PC-9 (cell line): Measurements from ENCODE around the gene AGRP. TPM values are rescaled to one million over a fixed set of nuclear protein-coding genes. Genes with fewer than 3 reads are reported as not detected.

Experiments
- BruUV-seq: library from RNA; stranded (reverse); fragments of 400-500 nt; replicated peaks from 2 replicates; lab custom pipeline; 2021; lab: Mats Ljungman, UMichigan
- CTCF ChIA-PET: fragments of 300-600 bp; sonication (Branson Sonifier 250); formaldehyde crosslinking; loops from one replicate; lab custom pipeline; 2022; ENCODE audit warnings: antibody characterized with exemption; lab: Charles Lee
- POLR2A ChIA-PET: fragments of 300-600 bp; sonication (Branson Sonifier 250); formaldehyde crosslinking; loops from one replicate; lab custom pipeline; 2022; ENCODE audit warnings: antibody characterized with exemption; ENCODE audit not compliant: unreplicated experiment; lab: Charles Lee
- DNase-seq, 2 experiments: peaks; one replicate each; pipeline versions ENCODE4 v3.0.0 to v3.0.0-alpha.2; 2015 to 2022; ENCODE audit warnings: mixed read lengths in 1 of 2
- H2AFZ ChIP-seq: fragments of 200-600 bp; sonication (generic); 2 replicates; pipeline ENCODE4 v1.8.1; 2017; ENCODE audit warnings: antibody characterized with exemption
- H3F3A ChIP-seq: fragments of 200-600 bp; sonication (generic); 2 replicates; pipeline ENCODE4 v1.8.1; 2017; ENCODE audit warnings: antibody characterized with exemption, mild to moderate bottlenecking, low read depth; ENCODE audit not compliant: insufficient read depth
- H3K27ac ChIP-seq: fragments of 200-600 bp; sonication (generic); 2 replicates; pipeline ENCODE4 v1.6.1; 2016; ENCODE audit warnings: mixed run types
- H3K27me3 ChIP-seq: fragments of 200-600 bp; sonication (generic); 2 replicates; pipeline ENCODE4 v1.6.1; 2016; ENCODE audit warnings: low read depth, mixed run types; ENCODE audit not compliant: insufficient read depth
- H3K36me3 ChIP-seq: fragments of 200-600 bp; sonication (generic); 2 replicates; pipeline ENCODE4 v1.6.1; 2016; ENCODE audit warnings: low read depth, mixed run types
- H3K4me1 ChIP-seq: fragments of 200-600 bp; sonication (generic); replicated peaks from 2 replicates; pipeline ENCODE4 v1.6.1; 2016; ENCODE audit warnings: mixed run types; ENCODE audit not compliant: insufficient read depth
- H3K4me2 ChIP-seq: fragments of 200-600 bp; sonication (generic); 2 replicates; pipeline ENCODE4 v1.6.1; 2017; ENCODE audit warnings: mixed run types
- H3K4me3 ChIP-seq: fragments of 200-600 bp; sonication (generic); 2 replicates; pipeline ENCODE4 v1.6.1; 2016; ENCODE audit warnings: mixed run types
- H3K79me2 ChIP-seq: fragments of 200-600 bp; sonication (generic); 2 replicates; pipeline ENCODE4 v1.6.1; 2017; ENCODE audit warnings: low read depth, mixed run types
- H3K9me2 ChIP-seq: fragments of 200-600 bp; sonication (generic); 2 replicates; pipeline ENCODE4 v1.8.1; 2017; ENCODE audit warnings: mild to moderate bottlenecking; ENCODE audit not compliant: insufficient read depth
- H3K9me3 ChIP-seq: fragments of 200-600 bp; sonication (generic); 2 replicates; pipeline ENCODE4 v1.8.1; 2016; ENCODE audit warnings: low read depth; ENCODE audit not compliant: insufficient read depth
- H4K20me1 ChIP-seq: fragments of 200-600 bp; sonication (generic); 2 replicates; pipeline ENCODE4 v1.8.1; 2017; ENCODE audit not compliant: insufficient read depth
- EZH2 ChIP-seq: fragments of 200-600 bp; sonication (generic); IDR thresholded peaks from 2 replicates; pipeline ENCODE4 v1.8.0; 2017; ENCODE audit warnings: antibody characterized with exemption, low read depth
- intact Hi-C: fragments of 100-400 bp; cut with micrococcal nuclease; formaldehyde crosslinking; loops from one replicate; pipeline ENCODE4 v1.10.0; 2022; ENCODE audit not compliant: unreplicated experiment
- total RNA-seq: library from RNA; stranded (reverse); gene quantifications from 2 replicates; pipeline ENCODE4 v1.2.3, GENCODE V29; 2021
- TF ChIP-seq, protein P1 (sequence below): fragments of 200-600 bp; sonication (generic); conservative IDR thresholded peaks from 2 replicates; pipeline ENCODE4 v1.6.1; 2017; ENCODE audit warnings: mixed run types, antibody characterized with exemption, mild to moderate bottlenecking, moderate library complexity

The AGRP gene
- total RNA-seq, 1 experiment from 2014 or later: not detected

DNA sequence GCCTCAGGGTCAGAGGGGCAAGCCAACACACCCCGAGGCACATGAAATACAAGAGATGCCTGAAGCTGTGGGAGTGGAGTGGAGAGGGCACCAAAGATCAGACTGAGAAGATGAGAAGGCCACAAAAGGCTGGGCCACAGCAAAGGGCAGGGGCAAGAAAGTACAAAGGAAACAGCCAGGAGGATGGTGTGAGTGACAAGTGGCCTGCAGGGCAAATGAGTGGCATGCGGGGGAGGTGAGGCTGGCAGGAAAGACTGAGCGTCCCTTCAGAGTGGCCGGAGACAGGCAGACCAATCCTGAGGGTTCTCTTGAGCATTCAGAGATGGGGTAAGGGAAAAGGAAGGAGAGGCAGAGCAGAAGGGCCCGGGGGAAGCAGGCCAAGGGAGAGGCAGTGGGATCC is 29.2 kb downstream of the AGRP start:
- Histone ChIP-seq H3K79me2 (no peaks in the 10 kb centered on the region), H3K9me3 (no peaks in the 10 kb centered on the region), H4K20me1 (peaks cover 20% of the 10 kb centered on the region), H3K27ac (no peak overlapping the region), H3K27me3 (no peaks in the 10 kb centered on the region), H3K4me1 (peaks cover 4% of the 10 kb centered on the region; the same call in 1 of the 2 replicates), H2AFZ (no peak overlapping the region), H3K4me3 (no peak overlapping the region), H3K4me2 (no peak overlapping the region), H3F3A (0 out of 2 replicates have a peak, but pooled peaks cover 4% of the 10 kb centered on the region), H3K9me2 (no peaks in the 10 kb centered on the region), H3K36me3 (no peaks in the 10 kb centered on the region)
- no TSS peak for BruUV-seq
- TF ChIP-seq, protein P1, sequence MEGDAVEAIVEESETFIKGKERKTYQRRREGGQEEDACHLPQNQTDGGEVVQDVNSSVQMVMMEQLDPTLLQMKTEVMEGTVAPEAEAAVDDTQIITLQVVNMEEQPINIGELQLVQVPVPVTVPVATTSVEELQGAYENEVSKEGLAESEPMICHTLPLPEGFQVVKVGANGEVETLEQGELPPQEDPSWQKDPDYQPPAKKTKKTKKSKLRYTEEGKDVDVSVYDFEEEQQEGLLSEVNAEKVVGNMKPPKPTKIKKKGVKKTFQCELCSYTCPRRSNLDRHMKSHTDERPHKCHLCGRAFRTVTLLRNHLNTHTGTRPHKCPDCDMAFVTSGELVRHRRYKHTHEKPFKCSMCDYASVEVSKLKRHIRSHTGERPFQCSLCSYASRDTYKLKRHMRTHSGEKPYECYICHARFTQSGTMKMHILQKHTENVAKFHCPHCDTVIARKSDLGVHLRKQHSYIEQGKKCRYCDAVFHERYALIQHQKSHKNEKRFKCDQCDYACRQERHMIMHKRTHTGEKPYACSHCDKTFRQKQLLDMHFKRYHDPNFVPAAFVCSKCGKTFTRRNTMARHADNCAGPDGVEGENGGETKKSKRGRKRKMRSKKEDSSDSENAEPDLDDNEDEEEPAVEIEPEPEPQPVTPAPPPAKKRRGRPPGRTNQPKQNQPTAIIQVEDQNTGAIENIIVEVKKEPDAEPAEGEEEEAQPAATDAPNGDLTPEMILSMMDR: no peak
- no peak for TF ChIP-seq EZH2
- POLR2A ChIA-PET: no interaction called here
- intact Hi-C loops: no loop called here
- CTCF ChIA-PET: no interaction called here
- no peak for DNase-seq

DNA sequence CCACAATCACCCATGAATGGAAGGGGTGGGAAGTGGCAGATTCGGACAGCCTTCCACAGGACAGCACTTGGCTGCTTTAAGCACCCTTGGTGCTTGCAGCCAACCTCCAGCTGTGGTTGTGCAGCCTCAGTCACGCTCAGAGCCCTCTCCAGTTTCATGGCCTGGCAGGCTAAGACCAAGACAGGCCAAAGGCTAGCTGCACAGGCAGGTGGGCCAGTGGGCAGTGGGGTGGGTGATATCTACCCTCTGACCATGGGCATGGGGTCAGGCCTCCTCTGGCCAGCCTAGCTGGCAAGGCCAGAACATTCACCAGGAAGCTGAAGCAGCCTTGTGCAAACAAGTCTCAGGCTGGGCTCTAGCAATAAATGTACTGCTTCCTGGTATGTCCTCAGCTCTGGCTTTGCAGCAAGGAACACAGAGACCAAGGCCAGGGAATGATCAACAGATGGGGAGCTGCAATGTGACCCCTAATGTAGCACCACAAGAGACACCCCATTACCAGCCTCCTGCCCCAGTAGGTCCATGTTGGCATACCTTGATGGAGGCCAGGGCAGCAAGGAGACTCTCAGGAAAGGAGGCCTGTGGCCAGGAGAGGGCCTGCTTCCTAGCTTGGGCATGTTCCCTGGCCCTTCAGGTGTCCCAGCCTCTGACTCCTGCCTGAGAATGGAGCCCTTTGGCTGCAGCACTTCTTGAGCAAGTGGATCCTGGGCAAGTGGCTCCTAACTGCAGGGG is 31.5 kb downstream of the AGRP start:
- Histone ChIP-seq H3K27me3 (no peaks in the 10 kb centered on the region), H3K4me2 (no peak overlapping the region), H3K4me1 (peaks cover 4% of the 10 kb centered on the region; the same call in 1 of the 2 replicates), H3K36me3 (no peaks in the 10 kb centered on the region), H3K27ac (peak overlapping the region; percentile 29; the same call in 1 of the 2 replicates), H3K9me3 (no peaks in the 10 kb centered on the region), H3F3A (0 out of 2 replicates have a peak, but pooled peaks cover 4% of the 10 kb centered on the region), H2AFZ (no peak overlapping the region), H3K79me2 (no peaks in the 10 kb centered on the region), H3K4me3 (no peak overlapping the region), H3K9me2 (no peaks in the 10 kb centered on the region), H4K20me1 (peaks cover 9% of the 10 kb centered on the region; the same call in 1 of the 2 replicates)
- peak in 1 of 2 experiments; percentile 64 for DNase-seq
- ChIA-PET POLR2A (interaction anchor here (0.5 kb wide), 1 partner anchor 958 kb away, joined by 3 read pairs; no protein-coding TSS in a partner anchor), CTCF (interaction anchor here (0.6 kb wide), 2 partner anchors 41 to 202 kb away, joined by 3 read pairs; no protein-coding TSS in a partner anchor)
- TF ChIP-seq, protein P1: no peak
- no peak for TF ChIP-seq EZH2
- intact Hi-C loops: no loop called here
- BruUV-seq: no TSS peak

DNA sequence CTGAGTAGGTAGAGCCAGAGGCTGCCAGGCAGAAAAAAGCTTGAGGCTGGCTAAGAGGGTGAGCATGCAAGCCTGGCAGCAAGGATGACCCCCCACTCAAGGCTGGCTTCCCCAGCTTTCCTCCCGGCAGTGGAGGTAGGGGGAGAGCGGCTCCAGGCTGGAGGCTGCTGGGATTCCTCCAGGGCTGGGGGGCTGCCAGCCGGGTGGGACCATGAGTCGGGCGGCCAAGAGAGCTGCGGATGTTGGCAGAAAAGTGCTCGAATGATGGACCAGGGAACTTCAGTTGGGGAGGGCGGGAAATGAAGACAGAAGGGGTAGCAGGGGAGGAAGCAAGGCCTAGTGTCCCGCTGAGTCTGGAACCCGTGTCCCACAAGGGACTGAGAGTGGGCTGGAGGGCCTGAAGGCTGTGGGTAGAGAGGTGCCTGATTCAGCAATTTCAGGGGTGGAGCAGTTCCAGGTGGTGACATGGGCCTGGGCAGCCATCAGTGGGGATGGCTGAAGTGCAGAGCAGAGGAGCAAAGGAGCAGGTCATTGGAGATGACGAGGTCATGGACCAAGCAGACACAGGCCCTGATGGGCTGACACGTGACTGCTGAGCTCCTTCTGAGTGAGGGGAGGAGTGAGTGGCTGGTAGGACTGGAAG is 32.2 kb downstream of the AGRP start:
- no peaks in the 10 kb centered on the region for H3K36me3 ChIP-seq
- no peaks in the 10 kb centered on the region for H3K79me2 ChIP-seq
- H3K9me2 ChIP-seq: no peaks in the 10 kb centered on the region
- H3K4me3 ChIP-seq: no peak overlapping the region
- intact Hi-C loops: no loop called here
- H3K27ac ChIP-seq: no peak overlapping the region
- TF ChIP-seq EZH2: no peak
- TF ChIP-seq, protein P1: no peak
- no peak overlapping the region for H3K4me2 ChIP-seq
- H4K20me1 ChIP-seq: peaks cover 9% of the 10 kb centered on the region; the same call in 1 of the 2 replicates
- ChIA-PET POLR2A (no interaction called here), CTCF (interaction anchor here (0.6 kb wide), 2 partner anchors 40 to 202 kb away, joined by 3 read pairs; no protein-coding TSS in a partner anchor)
- DNase-seq: peak in 1 of 2 experiments; percentile 18
- peaks cover 4% of the 10 kb centered on the region; the same call in 1 of the 2 replicates for H3K4me1 ChIP-seq
- H3K27me3 ChIP-seq: no peaks in the 10 kb centered on the region
- H3K9me3 ChIP-seq: no peaks in the 10 kb centered on the region
- 0 out of 2 replicates have a peak, but pooled peaks cover 4% of the 10 kb centered on the region for H3F3A ChIP-seq
- no peak overlapping the region for H2AFZ ChIP-seq
- BruUV-seq: no TSS peak
